Choroid plexus epithelial cell (primary cell): Measurements from ENCODE around the gene POU2AF3.

Experiments used
- DNase-seq: peaks from one replicate; pipeline ENCODE4 v3.0.0-alpha.2; 2010; ENCODE audit warnings: low read depth
- H3K4me3 ChIP-seq: 2 replicates; pipeline ENCODE4 v1.5.1; 2011; ENCODE audit warnings: low read depth, mild to moderate bottlenecking, control low read depth, low read length, moderate library complexity
- TF ChIP-seq, protein P1 (sequence below): conservative IDR thresholded peaks from 2 replicates; pipeline ENCODE4 v1.5.1; 2011; ENCODE audit warnings: low read depth, mild to moderate bottlenecking, control low read depth, inconsistent platforms, low read length, moderate library complexity

Gene POU2AF3

DNA sequence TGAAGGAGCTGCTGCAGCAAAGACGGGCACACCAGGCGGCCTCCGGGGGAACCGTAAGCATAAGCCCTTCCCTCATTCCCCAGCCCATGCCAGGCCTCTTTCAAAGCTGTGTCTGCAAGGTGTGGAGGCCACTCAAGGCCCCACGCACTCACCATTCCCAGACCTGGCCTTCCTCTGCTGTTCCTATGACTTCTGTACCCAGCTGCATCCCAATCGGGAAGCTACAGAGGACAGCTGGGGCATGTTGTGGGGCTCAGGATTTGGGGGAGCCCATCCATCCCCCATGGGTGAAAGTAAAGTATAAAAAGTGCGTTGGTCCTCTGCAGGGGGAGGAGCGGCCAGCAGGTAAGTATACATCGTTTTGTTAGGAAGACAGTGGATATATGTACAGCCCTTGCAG lies 2.2 kb downstream of the POU2AF3 start:
- H3K4me3 ChIP-seq: no peak overlapping the region
- no peak for DNase-seq
- TF ChIP-seq, protein P1, sequence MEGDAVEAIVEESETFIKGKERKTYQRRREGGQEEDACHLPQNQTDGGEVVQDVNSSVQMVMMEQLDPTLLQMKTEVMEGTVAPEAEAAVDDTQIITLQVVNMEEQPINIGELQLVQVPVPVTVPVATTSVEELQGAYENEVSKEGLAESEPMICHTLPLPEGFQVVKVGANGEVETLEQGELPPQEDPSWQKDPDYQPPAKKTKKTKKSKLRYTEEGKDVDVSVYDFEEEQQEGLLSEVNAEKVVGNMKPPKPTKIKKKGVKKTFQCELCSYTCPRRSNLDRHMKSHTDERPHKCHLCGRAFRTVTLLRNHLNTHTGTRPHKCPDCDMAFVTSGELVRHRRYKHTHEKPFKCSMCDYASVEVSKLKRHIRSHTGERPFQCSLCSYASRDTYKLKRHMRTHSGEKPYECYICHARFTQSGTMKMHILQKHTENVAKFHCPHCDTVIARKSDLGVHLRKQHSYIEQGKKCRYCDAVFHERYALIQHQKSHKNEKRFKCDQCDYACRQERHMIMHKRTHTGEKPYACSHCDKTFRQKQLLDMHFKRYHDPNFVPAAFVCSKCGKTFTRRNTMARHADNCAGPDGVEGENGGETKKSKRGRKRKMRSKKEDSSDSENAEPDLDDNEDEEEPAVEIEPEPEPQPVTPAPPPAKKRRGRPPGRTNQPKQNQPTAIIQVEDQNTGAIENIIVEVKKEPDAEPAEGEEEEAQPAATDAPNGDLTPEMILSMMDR: no peak

DNA sequence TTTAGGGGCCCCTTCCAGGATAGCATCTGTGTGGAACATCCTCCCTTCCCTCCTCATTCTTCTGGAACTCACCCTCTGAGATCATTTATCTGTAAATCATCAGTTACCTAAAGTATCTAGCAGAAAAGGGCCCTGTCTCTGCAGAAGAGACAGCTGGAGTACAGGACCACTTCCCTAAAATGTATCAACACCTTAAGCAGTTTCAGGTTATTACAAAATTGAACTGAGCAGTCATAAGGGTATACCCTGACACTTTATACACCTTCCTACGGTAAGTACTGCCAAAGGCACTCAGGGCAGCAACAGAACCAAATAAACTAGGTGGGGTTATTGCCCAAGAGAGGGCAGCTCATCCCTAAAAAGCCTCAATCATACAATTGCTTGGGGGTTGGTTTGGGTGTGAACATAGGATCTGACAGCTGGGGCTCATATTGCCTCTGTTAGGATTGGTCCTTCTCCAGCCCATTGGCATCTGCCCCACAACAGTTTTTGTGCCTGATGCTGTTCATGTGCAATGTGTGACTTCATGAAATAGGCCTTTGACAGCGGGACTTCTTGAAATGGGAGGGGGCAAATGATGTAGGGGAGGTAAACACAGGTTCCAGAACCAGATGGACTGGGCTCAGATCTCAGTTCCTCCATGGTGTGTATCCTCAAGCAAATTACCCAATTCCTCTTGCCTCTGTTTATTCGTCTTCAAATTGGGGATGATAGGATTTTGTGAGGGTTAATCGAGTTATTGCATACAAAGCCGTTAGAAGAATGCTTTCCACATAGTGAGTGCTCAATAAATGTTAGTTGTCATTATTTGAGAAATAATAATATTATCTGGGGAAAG lies 2.9 kb downstream of the POU2AF3 start:
- TF ChIP-seq, protein P1: no peak
- H3K4me3 ChIP-seq: no peak overlapping the region
- DNase-seq: no peak

DNA sequence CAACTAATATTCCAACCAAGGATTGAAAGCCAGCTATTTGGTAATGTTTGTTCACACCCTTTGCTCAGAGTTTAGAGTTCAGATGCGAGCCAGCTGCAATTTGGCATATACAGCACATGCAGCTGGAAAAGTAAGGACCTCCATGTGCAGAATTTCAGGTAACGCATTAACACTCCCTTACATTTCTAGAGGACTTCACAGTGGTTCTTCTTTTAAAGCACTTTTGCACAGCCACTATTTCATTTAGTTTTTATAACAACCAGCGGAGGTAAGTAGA lies 3.4 kb downstream of the POU2AF3 start:
- H3K4me3 ChIP-seq: no peak overlapping the region
- no peak for DNase-seq
- TF ChIP-seq, protein P1: no peak

DNA sequence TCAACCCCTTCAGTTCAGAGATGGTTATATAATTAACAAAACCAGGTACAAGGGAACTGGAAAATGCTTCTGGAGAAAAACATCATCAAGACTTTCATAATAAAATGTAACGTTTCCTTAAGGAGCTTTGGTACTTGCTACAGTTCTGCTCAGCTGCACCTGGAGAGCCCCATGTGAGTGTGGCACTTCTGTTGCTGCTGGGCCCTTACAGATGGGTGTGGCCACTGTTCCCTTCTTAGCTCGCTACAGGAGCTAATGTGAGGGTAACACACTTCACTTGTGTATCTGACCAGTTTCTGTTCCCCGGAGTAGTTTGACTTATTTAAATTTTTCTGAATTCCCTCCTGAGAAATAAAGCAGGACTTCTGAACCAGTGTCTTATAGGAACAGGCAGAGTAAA lies 4.0 kb downstream of the POU2AF3 start:
- H3K4me3 ChIP-seq: no peak overlapping the region
- no peak for DNase-seq
- TF ChIP-seq, protein P1: no peak

DNA sequence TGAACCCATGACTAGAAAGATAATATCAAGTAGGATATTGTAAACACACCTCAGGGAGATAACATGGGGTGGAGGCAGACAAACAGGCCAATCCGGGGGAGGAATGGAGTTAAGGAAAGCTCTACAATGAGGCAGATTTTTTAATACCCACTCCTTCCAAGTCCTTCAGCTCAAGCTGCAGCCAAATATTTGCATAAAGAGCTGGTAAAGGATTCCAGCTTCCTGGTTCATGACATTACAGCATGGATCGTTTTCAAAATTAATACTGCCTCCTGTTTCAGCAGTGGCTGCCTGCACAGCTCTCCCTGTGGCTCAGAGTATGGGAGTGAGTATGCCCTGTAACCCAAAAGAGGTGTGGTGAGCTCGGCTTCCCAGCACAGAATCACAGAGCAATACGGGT lies 5.1 kb downstream of the POU2AF3 start:
- TF ChIP-seq, protein P1: no peak
- no peak for DNase-seq
- no peak overlapping the region for H3K4me3 ChIP-seq

DNA sequence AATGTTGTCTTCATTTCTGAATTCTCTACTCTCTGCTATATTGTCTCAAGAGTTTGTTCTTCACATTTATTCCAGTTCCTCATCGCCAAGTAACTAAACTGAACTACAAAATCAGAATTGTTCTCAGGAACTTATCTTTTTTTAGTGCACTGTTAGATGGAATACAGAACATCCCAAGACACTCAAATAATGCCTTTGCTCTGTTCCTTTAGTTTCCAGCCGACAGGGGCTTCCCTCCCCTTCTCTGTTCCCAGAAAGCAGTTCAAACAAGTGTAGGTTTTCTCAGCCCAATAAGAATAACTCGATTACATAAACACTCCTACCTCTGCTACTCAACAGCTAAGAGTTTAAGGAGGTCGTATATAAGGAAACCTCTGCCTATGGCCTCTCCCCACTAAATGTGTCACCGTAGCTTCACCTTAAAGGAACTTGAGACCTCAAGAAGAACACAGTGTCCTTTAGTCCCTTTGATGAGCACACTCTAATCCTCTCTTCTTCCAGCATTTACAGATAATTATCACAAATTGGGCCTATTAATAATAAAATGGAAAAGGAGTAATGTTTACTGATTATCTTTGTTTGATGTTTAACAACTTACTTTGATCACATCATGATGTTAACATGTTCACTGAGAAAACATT lies 6.9 kb downstream of the POU2AF3 start:
- no peak for DNase-seq
- no peak overlapping the region for H3K4me3 ChIP-seq
- TF ChIP-seq, protein P1: no peak

DNA sequence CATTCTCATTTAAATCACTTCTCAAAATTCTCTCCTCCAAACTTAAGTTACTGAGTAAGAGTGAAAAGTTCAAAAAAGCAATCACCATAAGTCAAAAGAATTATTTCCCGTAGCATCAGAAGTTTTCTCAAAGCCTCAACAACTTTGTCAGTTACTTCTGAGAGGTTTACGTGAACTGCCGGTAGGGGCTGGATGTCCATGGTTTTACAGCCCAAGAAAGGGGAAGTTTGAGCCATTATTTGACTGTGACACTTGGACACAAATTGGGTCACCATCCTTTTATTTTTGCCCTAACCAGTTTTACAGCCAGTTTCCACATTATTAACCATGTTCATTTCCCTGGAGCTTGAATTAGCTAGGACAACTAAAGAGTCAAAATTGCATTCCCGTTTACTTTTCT lies 7.5 kb downstream of the POU2AF3 start:
- no peak overlapping the region for H3K4me3 ChIP-seq
- DNase-seq: no peak
- TF ChIP-seq, protein P1: no peak
